K562 treated with DMSO at 1 percent for 12 hours (cell line): ENCODE results near the gene IGF2BP3. TPM values are rescaled to one million over a fixed set of nuclear protein-coding genes. Genes with fewer than 3 reads are reported as not detected.

Experiments
- total RNA-seq: library from RNA; unstranded; fragments of 300-600 nt; gene quantifications from 2 replicates; pipeline ENCODE4 v1.2.3, GENCODE V29; 2022; ENCODE audit not compliant: insufficient read depth

The IGF2BP3 gene
- 5.4 and 30.9 TPM in 2 replicates for total RNA-seq

GRCh38 chr7:23470330-23471105 lies at the start of gene IGF2BP3:
Gene IGF2BP3 (minus strand): TSS chr7:23470491. CDS start chr7:23470110, 381 bp downstream.

GRCh38 chr7:23298885-23299769 lies 171.2 kb downstream of the IGF2BP3 start, which contains the start of gene MALSU1:
Gene MALSU1 (plus strand): TSS chr7:23299339. CDS start chr7:23299353, 14 bp downstream.

Other genes with a start within 250 kb of the IGF2BP3 start
- 0.43 TPM in 1 of 2 replicates, not detected in the other for gene GPNMB, start 223.7 kb downstream of the IGF2BP3 start, total RNA-seq
- 68.4 and 79.6 TPM in 2 replicates for gene MALSU1, start 171.2 kb downstream of the IGF2BP3 start, total RNA-seq
- gene TRA2A, start 61.5 kb upstream of the IGF2BP3 start, total RNA-seq: 18.1 and 39.8 TPM in 2 replicates
- gene CCDC126, start 126.9 kb upstream of the IGF2BP3 start, total RNA-seq: 3.0 and 8.9 TPM in 2 replicates
- gene FAM221A, start 209.7 kb upstream of the IGF2BP3 start, total RNA-seq: not detected in 2 replicates
- gene STK31, start 239.7 kb upstream of the IGF2BP3 start, total RNA-seq: 0.23 and 0.70 TPM in 2 replicates